ENCODE results near the gene UBC.
"Not testable (repeated sequence)": the region's sequence is repeated elsewhere in the genome, so short reads cannot be mapped to it uniquely, and the experiment has no call there.

UBC gene

DNA sequence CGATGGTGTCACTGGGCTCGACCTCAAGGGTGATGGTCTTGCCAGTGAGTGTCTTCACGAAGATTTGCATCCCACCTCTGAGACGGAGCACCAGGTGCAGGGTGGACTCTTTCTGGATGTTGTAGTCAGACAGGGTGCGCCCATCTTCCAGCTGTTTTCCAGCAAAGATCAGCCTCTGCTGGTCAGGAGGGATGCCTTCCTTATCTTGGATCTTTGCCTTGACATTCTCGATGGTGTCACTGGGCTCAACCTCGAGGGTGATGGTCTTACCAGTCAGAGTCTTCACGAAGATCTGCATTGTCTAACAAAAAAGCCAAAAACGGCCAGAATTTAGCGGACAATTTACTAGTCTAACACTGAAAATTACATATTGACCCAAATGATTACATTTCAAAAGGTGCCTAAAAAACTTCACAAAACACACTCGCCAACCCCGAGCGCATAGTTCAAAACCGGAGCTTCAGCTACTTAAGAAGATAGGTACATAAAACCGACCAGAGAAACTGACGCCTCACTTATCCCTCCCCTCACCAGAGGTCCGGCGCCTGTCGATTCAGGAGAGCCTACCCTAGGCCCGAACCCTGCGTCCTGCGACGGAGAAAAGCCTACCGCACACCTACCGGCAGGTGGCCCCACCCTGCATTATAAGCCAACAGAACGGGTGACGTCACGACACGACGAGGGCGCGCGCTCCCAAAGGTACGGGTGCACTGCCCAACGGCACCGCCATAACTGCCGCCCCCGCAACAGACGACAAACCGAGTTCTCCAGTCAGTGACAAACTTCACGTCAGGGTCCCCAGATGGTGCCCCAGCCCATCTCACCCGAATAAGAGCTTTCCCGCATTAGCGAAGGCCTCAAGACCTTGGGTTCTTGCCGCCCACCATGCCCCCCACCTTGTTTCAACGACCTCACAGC is 717 bp downstream of the UBC start:
- DNase-seq, result peak; percentile 91

DNA sequence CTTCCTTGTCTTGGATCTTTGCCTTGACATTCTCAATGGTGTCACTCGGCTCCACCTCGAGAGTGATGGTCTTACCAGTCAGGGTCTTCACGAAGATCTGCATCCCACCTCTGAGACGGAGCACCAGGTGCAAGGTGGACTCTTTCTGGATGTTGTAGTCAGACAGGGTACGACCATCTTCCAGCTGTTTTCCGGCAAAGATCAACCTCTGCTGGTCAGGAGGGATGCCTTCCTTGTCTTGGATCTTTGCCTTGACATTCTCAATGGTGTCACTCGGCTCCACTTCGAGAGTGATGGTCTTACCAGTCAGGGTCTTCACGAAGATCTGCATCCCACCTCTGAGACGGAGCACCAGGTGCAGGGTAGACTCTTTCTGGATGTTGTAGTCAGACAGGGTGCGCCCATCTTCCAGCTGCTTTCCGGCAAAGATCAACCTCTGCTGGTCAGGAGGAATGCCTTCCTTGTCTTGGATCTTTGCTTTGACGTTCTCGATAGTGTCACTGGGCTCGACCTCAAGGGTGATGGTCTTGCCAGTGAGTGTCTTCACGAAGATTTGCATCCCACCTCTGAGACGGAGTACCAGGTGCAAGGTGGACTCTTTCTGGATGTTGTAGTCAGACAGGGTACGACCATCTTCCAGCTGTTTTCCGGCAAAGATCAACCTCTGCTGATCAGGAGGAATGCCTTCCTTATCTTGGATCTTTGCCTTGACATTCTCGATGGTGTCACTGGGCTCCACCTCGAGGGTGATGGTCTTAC is 1.7 kb downstream of the UBC start:
- not testable (repeated sequence) for DNase-seq

- not testable (repeated sequence) for DNase-seq
These were observed 2.9 kb downstream of the UBC start for GRCh38 chr12:124911521-124911920.

DNA sequence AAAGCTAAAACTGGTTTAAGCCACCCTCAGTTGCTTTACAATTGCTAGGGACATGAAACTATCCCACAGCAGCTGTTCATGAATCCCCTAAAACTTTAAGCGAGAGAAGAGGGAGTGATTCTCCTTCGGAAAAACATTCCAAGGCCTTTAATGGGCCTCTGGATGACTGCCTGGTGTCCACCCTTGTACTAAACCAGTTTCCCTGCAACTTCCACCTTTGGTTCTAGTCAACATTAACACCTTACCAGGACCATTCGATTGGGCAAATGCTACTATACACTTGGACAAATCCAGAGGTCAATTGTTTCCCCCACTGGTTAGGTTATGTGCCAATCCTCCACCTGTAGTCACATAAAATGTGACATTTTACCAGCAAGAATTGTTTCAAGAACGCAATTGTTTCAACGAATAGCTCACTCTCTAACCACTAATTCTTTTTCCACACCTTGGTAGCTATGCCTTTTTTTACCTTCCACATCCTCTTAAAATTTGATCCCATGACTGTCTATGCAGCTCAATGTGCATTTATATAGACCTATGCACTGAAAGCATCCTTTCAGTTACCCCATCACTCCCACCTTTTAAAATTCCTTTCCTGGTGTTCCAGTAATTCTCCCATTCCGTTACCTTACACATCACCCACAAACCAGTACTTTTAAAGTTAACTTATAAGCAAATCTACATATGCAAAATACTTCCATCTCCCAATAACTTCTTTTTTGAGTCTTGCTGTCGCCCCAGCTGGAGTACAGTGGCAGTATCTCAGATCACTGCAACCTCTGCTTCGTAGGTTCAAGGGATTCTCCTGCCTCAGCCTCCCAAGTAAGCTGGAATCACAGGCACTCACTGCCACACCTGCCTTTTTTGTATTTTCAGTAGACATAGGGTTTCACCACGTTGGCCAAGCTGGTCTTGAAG is 3.6 kb downstream of the UBC start:
- peak; percentile 69 for DNase-seq

- DNase-seq, result peak; percentile 60
These were observed 4.5 kb downstream of the UBC start for GRCh38 chr12:124909831-124910560.

- DNase-seq, result peak; percentile 95
These were observed 7.7 kb downstream of the UBC start for GRCh38 chr12:124906606-124907261.

GRCh38 chr12:124904306-124905098 is 9.9 kb downstream of the UBC start:
- peak; percentile 96 for DNase-seq

GRCh38 chr12:124902916-124903315 is 11.5 kb downstream of the UBC start:
- no peak for DNase-seq

- DNase-seq, result no peak
These were observed 13.4 kb downstream of the UBC start for GRCh38 chr12:124901003-124901402.

GRCh38 chr12:124900345-124900795 is 14.1 kb downstream of the UBC start:
- DNase-seq, result not testable (repeated sequence)

DNA sequence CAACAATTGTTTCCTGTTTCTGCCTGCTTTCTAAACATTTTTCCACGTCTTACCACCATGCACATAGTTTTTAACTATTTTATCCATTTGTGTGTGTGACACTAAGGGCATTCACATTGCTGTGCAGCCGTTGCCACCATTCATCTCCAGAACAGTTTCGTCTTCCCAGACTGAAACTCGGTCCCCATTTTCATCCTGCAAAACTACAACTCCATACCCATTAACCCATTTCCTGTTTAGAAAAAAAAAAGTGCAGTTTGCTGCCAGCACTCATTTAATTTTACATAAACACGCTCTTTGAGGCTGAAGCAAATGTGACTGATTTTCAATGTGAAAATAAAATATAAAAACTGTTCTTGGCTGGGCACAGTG is 15.5 kb downstream of the UBC start:
- no peak for DNase-seq

- no peak for DNase-seq
These were observed 16.1 kb downstream of the UBC start for GRCh38 chr12:124898200-124898922.

GRCh38 chr12:124896461-124896860 is 18.0 kb downstream of the UBC start:
- DNase-seq, result no peak

DNA sequence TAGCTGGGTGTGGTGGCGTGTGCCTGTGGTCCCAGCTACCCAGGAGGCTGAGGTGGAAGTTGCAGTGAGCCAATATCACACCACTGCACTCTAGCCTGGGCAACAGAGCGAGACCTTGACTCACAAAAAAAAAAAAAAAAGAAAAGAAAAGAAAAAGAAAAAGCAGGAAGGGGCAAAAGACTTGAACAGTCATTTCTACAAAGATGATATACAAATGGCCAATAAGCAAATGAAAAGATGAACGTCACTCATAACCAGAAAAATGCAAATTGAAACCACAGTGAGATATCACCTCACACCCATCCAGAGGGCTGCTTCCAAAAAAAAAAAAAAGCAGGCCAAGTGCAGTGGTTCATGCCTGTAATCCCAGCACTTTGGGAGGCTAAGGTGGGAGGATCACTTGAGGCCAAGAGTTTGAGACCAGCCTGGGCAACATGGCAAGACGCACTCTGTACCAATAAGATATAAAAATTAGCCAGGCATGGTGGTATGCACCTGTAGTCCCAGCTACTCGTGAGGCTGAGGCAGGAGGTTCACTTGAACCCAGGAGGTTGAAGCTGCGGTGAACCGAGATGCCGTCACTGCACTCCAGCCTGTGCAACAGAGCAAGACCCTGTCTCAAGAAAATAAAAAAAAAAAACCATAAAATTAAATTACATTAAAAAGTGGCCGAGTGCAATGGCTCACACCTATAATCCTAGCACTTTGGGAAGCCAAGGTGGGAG is 20.5 kb downstream of the UBC start:
- DNase-seq, result no peak

DNA sequence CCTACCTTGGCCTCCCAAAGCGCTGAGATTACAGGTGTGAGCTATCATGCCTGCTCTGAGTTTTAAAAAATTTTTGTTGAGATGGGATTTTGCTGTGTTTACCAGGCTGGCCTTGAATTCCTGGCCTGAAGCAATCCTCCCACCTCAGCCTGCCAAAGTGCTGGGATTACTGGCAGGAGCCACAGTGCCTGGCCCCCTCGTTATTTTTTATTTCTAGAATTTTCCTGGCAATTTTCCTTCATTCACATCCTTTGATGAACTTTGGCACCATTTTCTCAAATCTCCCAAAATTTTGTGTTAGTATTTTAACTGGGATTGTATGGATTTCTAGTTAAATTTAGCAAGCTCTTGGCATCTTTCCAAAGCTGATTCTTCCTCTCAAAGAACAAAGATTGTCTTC is 26.2 kb downstream of the UBC start:
- DNase-seq, result no peak

- not testable (repeated sequence) for DNase-seq
These were observed 26.7 kb downstream of the UBC start for GRCh38 chr12:124887766-124888165.

DNA sequence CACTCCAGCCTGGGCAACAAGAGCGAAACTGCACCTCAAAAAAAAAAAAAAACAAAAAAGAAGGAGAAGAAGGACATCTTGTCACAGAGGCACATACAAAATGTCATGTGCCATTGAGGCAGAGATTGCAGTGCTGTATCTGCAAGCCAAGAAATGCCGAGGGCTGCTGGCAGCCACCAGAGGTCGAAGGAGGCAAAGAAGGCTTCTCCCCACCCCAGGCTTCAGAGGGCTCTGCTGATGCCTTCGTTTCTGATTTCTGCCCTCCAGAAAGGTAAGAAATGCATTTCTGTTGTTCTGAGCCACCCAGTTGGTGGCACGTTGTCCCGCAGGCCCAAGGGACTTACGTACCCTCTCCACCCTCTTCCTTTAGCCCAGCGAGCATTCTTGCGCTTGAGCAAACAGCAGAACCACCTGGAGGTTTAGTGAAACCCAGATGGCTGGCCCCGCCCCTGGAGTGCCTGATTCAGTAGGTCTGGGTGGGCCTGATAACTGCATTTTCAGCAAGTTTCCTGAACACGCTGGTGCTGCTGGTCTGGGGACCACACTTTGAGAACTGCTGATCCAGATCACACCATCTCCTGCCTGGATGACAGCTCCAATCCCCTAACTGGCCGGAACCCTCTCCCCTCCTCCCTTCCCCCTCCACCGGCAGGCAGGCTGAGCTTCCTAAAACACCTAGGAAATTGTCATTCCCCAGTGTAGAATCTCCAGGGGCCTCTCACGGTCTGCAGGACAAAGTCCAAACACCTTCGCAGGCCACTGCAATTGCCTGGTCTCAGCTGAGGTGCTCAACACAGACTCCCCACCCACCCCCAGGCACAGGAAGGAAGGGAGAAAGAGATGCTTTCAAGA is 29.6 kb downstream of the UBC start:
- DNase-seq, result no peak
